ENCODE results near the gene RAD54L.

- TF ChIP-seq GATA2 (IDR thresholded peaks at IDR 0.05; ENCODE audit: low read depth, low read length) (no peak), GATA3 (IDR thresholded peaks at IDR 0.05; ENCODE audit: low read depth, low read length) (no peak)
These were observed 29.1 kb upstream of the RAD54L start for GRCh38 chr1:46218443-46218842.
